ENCODE measurements around the gene LYL1. TPM values are rescaled to one million over a fixed set of nuclear protein-coding genes. Genes with fewer than 3 reads are reported as not detected.

The LYL1 gene
- total and polyA plus RNA-seq, 2 of the 4 experiments (the other 2 are of a cell fraction) = 0.36 to 0.39 TPM

DNA sequence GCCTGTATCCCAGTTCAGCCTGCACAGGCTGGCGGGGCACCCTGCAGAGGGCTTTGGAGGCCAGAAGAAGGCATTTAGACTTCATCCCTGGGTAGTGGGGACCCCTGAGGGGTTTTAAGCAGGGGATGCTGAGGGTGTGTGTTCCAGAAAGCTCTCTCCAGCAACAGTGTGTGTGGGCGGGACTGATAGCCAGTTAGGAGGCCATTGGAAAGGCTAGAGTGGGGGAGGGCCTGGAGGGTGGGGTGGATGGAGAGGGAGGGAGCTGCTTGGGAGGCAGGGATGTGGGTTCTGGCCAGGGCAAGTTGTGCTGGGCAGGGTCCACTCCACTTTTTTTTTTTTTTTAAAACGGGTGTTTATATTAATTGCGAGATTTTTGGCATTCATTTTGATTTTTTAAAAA lies 28.3 kb downstream of the LYL1 start:
- H3K9me3 ChIP-seq (ENCODE audit: control insufficient read depth, insufficient read depth, low read length) = no peaks in the 10 kb centered on the region
- no peak overlapping the region for H2AFZ ChIP-seq (replicated peaks; ENCODE audit: low read length, poor library complexity)
- no peak overlapping the region for H3K56ac ChIP-seq (ENCODE audit: extremely low read depth, insufficient read depth, low read length)
- H2AK5ac ChIP-seq (ENCODE audit: low read depth, low read length) = no peak overlapping the region
- dilution Hi-C loops (cut with HindIII; ENCODE audit: low sequenced_read_pairs, unreplicated experiment) (no loop called here), in situ Hi-C loops (cut with MboI; ENCODE audit: low sequenced_read_pairs) (no loop called here), intact Hi-C loops (cut with micrococcal nuclease) (no loop called here)
- no peak overlapping the region for H2BK120ac ChIP-seq (ENCODE audit: low read depth, low read length)
- TF ChIP-seq RAD21 (IDR thresholded peaks at IDR 0.05; ENCODE audit: low read length) = no peak
- TF ChIP-seq, protein P1, sequence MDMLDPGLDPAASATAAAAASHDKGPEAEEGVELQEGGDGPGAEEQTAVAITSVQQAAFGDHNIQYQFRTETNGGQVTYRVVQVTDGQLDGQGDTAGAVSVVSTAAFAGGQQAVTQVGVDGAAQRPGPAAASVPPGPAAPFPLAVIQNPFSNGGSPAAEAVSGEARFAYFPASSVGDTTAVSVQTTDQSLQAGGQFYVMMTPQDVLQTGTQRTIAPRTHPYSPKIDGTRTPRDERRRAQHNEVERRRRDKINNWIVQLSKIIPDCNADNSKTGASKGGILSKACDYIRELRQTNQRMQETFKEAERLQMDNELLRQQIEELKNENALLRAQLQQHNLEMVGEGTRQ (IDR thresholded peaks at IDR 0.05; ENCODE audit: low read depth, low read length) = no peak
- peak overlapping the region; percentile 79 for H2AK9ac ChIP-seq (replicated peaks; ENCODE audit: low read depth, low read length, poor library complexity)
- H2BK15ac ChIP-seq (ENCODE audit: low read depth, low read length) = no peak overlapping the region
- peaks cover 3 to 31% of the 10 kb centered on the region in 2 experiments; a peak in 2 of 4 replicates for H3K79me1 ChIP-seq (ENCODE audit: low read depth in 1 of 2, low read length in 2 of 2)
- H4K91ac ChIP-seq (ENCODE audit: insufficient read depth, low read depth, low read length) = no peak overlapping the region
- no peak for DNase-seq
- no peak overlapping the region for H2BK20ac ChIP-seq (ENCODE audit: low read depth, low read length)
- no peak for ATAC-seq (ENCODE audit: low read depth)
- H3K27me3 ChIP-seq (ENCODE audit: control insufficient read depth, insufficient read depth, low read length) = no peaks in the 10 kb centered on the region
- no peak overlapping the region for H4K8ac ChIP-seq (ENCODE audit: low read depth in 2 of 2, low read length in 2 of 2)
- H3K4me2 ChIP-seq (ENCODE audit: low read depth, low read length) = no peak overlapping the region
- 86% methylated on average over 1 of the region's 4 CpGs; no CpG with 5 or more reads in 1 of the 2 experiments for WGBS, 2 experiments (ENCODE audit: extremely low coverage in 2 of 2, insufficient read length in 1 of 2)
- H3K36me3 ChIP-seq (ENCODE audit: control insufficient read depth, insufficient read depth, low read length) = peaks cover 46% of the 10 kb centered on the region
- no peaks in the 10 kb centered on the region; the same call in 1 of the 2 replicates for H3K9me1 ChIP-seq (ENCODE audit: insufficient read depth, low read length)
- H3K4me1 ChIP-seq (ENCODE audit: control insufficient read depth, insufficient read depth, low read length) = peaks cover 25% of the 10 kb centered on the region
- no peak overlapping the region for H4K5ac ChIP-seq (ENCODE audit: low read depth, low read length)
- H3K18ac ChIP-seq (ENCODE audit: low read depth, low read length) = no peak overlapping the region
- H3K23ac ChIP-seq (ENCODE audit: low read depth, low read length) = no peak overlapping the region
- H3K14ac ChIP-seq (replicated peaks; ENCODE audit: low read depth, low read length) = no peak overlapping the region
- no peak overlapping the region for H2BK5ac ChIP-seq (ENCODE audit: low read depth, low read length, poor library complexity, severe bottlenecking)
- peaks cover 19% of the 10 kb centered on the region for H4K20me1 ChIP-seq (ENCODE audit: insufficient read depth, low read length)
- no peak overlapping the region for H3K4me3 ChIP-seq (ENCODE audit: insufficient read depth, low read depth, low read length)
- H3K27ac ChIP-seq (ENCODE audit: insufficient read depth, low read length) = no peak overlapping the region
- no TSS peak for BruUV-seq (replicated peaks)
- H3K4ac ChIP-seq (ENCODE audit: low read depth, low read length) = no peak overlapping the region
- CTCF ChIA-PET = interaction anchor here (1.6 kb wide), 1 partner anchor 97 kb away, joined by 4 read pairs; no protein-coding TSS in a partner anchor
- POLR2A ChIA-PET (ENCODE audit: unreplicated experiment) = no interaction called here
- H3K9ac ChIP-seq (ENCODE audit: low read depth, low read length) = no peak overlapping the region
